Heart left ventricle (tissue), 13 donors: ENCODE data around the gene RASGEF1C.

ENCODE experiments used
- CTCF ChIP-seq, 12 donors: fragments of 200-600 bp; sonication (generic) in 4 of 12; IDR thresholded peaks; one replicate each; pipeline versions ENCODE4 v1.5.0 to v1.8.0; 2018 to 2022; ENCODE audit warnings: antibody characterized with exemption in 12 of 12, mild to moderate bottlenecking in 5 of 12
- POLR2A ChIP-seq, 2 donors: fragments of 450-650 bp; IDR thresholded peaks; one replicate each; pipeline ENCODE4 v1.6.1; 2017; ENCODE audit warnings: antibody characterized with exemption in 2 of 2, mild to moderate bottlenecking in 2 of 2, moderate library complexity in 2 of 2
- donor health status: ischemic (EF 13 %, LVEDD 7.1; RV severe dilation, severe dysfunction).
- donor health status: DM: no; HTN: yes; CAD: no.
- donor health status: DM: no; HTN: no; CAD: no.
- donor health status: ischemic (EF 25% LVEDD 6.9; RV normal size, moderate dysfunction).
- donor health status: ischemic (EF 25% LVEDD 5.7; RV mildly dilated, moderate dysfunction).
- donor health status: ischemic (EF 35%, LVEDD 5.7; RV mildly dilated, moderate dysfunction).
- donor health status: nonischemic (EF 11% LVEDD 7.7; RV severe dilation, severe dysfunction).
- donor health status: DM: yes; HTN: yes; CAD: no.
- donor health status: PGD.
- donor health status: ischemic (EF 29% LVEDD 5.4; RV normal size, mild dysfunction).
- donor health status: nonischemic (EF 23%, LVEDD 6.1; RV moderate dilation, normal function).

DNA sequence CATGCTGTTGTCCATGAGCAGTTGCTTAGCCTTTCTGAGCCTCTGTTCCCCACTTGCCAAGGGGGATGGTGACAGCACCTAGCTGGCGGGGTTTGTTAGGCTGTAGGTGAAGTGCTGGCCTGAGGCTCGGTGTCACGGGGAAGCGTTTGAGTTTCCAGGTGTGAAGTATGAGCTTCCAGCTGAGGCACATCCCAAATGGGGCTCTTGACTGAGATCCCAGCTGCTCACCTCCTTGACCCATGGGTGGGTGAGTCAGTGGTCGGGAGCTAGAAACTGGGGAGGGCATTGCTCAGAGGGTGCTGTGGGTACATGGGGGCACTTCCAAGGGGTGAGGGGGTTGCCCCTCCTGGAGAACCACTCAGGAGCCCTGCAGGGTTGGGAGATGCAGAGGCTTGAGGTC lies 111.1 kb downstream of the RASGEF1C start:
- TF ChIP-seq POLR2A (IDR thresholded peaks at IDR 0.05) (no peak), CTCF (IDR thresholded peaks at IDR 0.05) (no peak)
